Measurements from ENCODE around the gene ACER3. TPM values are rescaled to one million over a fixed set of nuclear protein-coding genes. Genes with fewer than 3 reads are reported as not detected.
"Not testable (repeated sequence)": the region's sequence is repeated elsewhere in the genome, so short reads cannot be mapped to it uniquely, and the experiment has no call there.

The ACER3 gene
- total RNA-seq, 1 donor from 2014 or later = 67.2 TPM

DNA sequence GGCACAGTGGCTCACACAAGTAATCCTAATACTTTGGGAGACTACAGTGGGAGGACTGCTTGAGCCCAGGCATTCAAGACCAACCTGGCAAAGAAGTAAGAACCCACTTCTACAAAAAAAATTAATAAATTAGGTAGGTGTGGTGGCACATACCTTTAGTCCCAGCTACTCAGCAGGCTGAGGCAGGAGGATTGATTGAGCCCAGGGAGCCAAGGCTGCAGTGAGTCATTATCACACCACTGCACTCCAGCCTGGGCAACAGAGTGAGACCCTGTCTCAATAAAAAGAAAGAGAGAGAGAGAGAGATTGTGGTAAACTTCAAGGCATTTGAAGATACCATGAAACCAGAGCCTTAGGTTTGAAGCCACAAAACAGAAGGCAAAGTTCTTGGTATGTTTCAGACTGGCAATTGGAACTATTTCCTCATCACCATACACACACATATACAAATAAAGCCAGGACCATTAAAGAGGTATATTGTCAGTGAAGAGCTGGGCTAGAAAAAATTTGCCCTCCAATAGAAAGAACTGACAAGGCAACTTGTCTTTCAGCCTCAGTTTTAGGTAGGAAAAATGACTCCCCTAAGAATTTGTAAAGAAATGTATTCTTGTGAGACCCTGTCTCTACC lies 148.9 kb downstream of the ACER3 start:
- no peak overlapping the region for H3K4me3 ChIP-seq
- no peak for DNase-seq
- no peaks in the 10 kb centered on the region for H3K27me3 ChIP-seq (ENCODE audit: low read depth)
- no peaks in the 10 kb centered on the region for H3K4me1 ChIP-seq
- TF ChIP-seq, protein P1, sequence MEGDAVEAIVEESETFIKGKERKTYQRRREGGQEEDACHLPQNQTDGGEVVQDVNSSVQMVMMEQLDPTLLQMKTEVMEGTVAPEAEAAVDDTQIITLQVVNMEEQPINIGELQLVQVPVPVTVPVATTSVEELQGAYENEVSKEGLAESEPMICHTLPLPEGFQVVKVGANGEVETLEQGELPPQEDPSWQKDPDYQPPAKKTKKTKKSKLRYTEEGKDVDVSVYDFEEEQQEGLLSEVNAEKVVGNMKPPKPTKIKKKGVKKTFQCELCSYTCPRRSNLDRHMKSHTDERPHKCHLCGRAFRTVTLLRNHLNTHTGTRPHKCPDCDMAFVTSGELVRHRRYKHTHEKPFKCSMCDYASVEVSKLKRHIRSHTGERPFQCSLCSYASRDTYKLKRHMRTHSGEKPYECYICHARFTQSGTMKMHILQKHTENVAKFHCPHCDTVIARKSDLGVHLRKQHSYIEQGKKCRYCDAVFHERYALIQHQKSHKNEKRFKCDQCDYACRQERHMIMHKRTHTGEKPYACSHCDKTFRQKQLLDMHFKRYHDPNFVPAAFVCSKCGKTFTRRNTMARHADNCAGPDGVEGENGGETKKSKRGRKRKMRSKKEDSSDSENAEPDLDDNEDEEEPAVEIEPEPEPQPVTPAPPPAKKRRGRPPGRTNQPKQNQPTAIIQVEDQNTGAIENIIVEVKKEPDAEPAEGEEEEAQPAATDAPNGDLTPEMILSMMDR (IDR thresholded peaks at IDR 0.05) = no peak
- no peak for ATAC-seq
- no peaks in the 10 kb centered on the region for H3K9me3 ChIP-seq
- intact Hi-C loops (cut with DNase I) = no loop called here
- no peak overlapping the region for H3K27ac ChIP-seq
- peaks cover 19% of the 10 kb centered on the region for H3K36me3 ChIP-seq

DNA sequence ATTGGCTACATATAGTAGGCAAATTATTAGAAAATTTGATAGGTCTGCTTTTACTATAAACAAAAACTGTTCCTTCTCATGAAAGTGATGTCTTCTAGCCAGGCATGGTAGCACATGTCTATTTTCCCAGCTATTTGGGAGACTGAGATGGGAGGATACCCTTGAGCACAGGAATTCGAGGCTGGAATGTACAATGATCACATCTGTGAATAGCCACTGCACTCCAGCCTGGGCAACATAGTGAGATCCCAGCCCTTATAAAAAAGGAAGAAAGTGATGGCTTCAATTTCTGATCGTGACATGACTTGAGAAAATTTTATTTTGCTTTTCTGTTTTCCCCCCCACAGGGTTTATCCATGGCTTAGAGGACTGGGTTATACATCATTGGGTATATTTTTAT lies 154.0 kb downstream of the ACER3 start:
- DNase-seq (no peak), ATAC-seq (no peak)
- no peak overlapping the region for H3K27ac ChIP-seq
- H3K4me3 ChIP-seq = no peak overlapping the region
- intact Hi-C loops (cut with DNase I) = no loop called here
- no peaks in the 10 kb centered on the region for H3K27me3 ChIP-seq (ENCODE audit: low read depth)
- peaks cover 23% of the 10 kb centered on the region for H3K36me3 ChIP-seq
- no peaks in the 10 kb centered on the region for H3K9me3 ChIP-seq
- no peaks in the 10 kb centered on the region for H3K4me1 ChIP-seq
- TF ChIP-seq, protein P1 (IDR thresholded peaks at IDR 0.05) = no peak

DNA sequence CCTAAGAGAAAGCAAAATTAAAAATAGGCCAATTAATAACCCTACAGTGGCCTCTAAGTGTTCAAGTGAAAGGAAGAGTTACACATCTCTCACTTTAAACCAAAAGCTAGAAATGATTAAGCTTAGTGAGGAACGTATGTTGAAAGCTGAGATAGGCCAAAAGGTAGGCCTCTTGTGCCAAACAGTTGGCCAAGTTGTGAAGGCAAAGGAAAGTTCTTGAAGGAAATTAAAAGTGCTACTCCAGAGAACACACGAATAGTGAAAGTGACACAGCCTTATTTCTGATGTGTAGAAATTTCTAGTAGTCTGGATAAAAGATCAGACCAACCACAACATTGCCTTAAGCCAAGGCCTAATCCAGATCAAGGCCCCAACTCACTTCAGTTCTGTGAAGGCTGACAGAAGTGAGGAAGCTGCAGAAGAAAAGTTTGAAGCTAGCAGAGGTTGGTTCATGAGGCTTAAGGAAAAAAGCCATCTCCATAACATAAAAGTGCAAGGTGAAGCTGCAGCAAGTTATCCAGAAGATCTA lies 157.7 kb downstream of the ACER3 start:
- peaks cover 35% of the 10 kb centered on the region for H3K36me3 ChIP-seq
- not testable (repeated sequence) for ATAC-seq

DNA sequence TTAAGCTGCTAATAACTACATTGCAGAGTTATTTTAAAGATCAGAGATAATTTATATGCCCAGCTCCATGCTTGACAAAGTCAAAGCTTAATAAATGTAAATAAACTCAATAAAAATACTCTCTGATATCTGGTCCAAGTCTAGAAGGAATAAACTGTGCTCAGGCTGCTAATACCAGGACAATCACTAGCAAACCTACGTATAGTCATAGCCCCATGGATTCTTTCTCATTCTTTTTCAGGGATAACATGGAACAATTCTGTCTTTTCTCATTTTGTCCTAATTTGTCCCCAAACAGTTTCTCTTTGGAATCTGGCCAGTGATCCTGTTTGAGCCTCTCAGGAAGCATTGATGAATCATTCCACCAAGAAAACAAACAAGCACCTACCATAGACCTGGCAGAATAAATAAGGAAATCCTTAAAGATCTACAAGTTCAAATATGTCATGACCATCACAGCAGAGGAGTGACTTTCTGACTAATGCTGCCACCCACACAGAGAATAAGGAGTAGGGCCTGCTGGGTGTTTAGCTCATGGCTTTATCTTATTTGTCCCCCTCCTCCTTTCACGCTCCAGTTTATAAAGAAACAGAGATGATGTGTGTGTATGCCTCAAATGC lies 159.4 kb downstream of the ACER3 start:
- no peaks in the 10 kb centered on the region for H3K27me3 ChIP-seq (ENCODE audit: low read depth)
- H3K4me3 ChIP-seq = no peak overlapping the region
- ATAC-seq = peak; percentile 67 to 83
- H3K9me3 ChIP-seq = no peaks in the 10 kb centered on the region
- TF ChIP-seq, protein P1 (IDR thresholded peaks at IDR 0.05) = no peak
- DNase-seq = no peak
- H3K4me1 ChIP-seq = no peaks in the 10 kb centered on the region
- no peak overlapping the region for H3K27ac ChIP-seq
- intact Hi-C loops (cut with DNase I) = no loop called here
- H3K36me3 ChIP-seq = peaks cover 35% of the 10 kb centered on the region

More for the DNA sequence above, 157.7 kb downstream of the ACER3 start:
- H3K9me3 ChIP-seq; H3K4me1 ChIP-seq; H3K27me3 ChIP-seq (ENCODE audit: low read depth); H3K27ac ChIP-seq; intact Hi-C loops (cut with DNase I); DNase-seq; H3K4me3 ChIP-seq: not testable (repeated sequence)

DNA sequence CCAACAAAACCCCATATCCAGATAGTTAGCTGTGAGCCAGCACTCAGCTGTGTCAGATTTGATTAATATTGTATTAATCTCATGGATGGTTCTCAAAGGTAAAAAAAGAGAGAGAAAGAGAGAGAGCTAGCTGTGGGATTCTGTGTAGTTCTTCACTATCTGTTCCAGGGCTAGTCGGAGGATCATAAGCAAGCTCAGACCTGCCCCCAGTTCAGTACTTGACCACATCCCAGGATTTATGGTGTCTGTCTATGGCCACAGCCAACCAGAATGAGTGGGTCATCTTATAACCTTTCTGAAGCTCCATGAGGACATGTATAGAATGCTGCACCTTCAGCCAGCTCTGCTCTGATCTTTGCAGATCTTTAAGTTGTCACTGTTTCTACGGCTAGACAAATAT lies 160.0 kb downstream of the ACER3 start:
- intact Hi-C loops (cut with DNase I) = no loop called here
- Histone ChIP-seq H3K4me1 (no peaks in the 10 kb centered on the region), H3K4me3 (no peak overlapping the region), H3K27ac (no peak overlapping the region), H3K27me3 (ENCODE audit: low read depth) (no peaks in the 10 kb centered on the region), H3K9me3 (no peaks in the 10 kb centered on the region), H3K36me3 (peaks cover 35% of the 10 kb centered on the region)
- DNase-seq = no peak
- TF ChIP-seq, protein P1 (IDR thresholded peaks at IDR 0.05) = no peak
- ATAC-seq = no peak

DNA sequence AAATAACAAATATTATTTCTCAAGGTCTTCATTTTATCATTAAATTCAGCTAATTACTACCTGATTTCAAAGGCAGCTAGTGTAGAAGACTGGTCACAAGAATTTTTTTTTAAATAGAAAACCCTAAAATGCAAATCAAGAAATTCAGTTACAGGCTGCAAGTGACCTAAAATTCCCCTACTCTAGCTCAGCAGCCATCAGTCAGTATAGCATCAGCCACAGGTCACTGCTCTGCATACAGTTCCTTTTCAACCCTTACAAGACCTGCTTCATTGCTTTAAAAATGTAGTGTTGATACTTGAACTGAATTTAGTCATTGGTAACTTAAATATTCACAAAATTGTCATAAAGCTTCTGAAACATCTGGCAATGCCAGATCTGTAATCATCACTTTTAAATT lies 164.0 kb downstream of the ACER3 start:
- Histone ChIP-seq H3K27ac (no peak overlapping the region), H3K36me3 (peaks cover 25% of the 10 kb centered on the region), H3K27me3 (ENCODE audit: low read depth) (no peaks in the 10 kb centered on the region), H3K9me3 (no peaks in the 10 kb centered on the region), H3K4me1 (no peaks in the 10 kb centered on the region), H3K4me3 (no peak overlapping the region)
- DNase-seq (no peak), ATAC-seq (no peak)
- TF ChIP-seq, protein P1 (IDR thresholded peaks at IDR 0.05) = no peak
- intact Hi-C loops (cut with DNase I) = no loop called here
